HG03095 (cell line): ENCODE data around the gene OR10T2.
A peak's percentile ranks its signal among the peaks of the same experiment; 100 is the strongest.
"Not testable (repeated sequence)": the region's sequence is repeated elsewhere in the genome, so short reads cannot be mapped to it uniquely, and the experiment has no call there.

Source experiments
- ATAC-seq: cut with Tn5 transposase; IDR thresholded peaks from one replicate; pipeline ENCODE4 v1.9.1; 2021; ENCODE audit warnings: moderate library complexity; ENCODE audit not compliant: unreplicated experiment

OR10T2 gene

GRCh38 chr1:158398818-158399514 lies at the start of gene OR10T2:
OR10T2 (minus strand) TSS chr1:158399466; CDS start chr1:158399466, 0 bp downstream.
- no peak for ATAC-seq

- no peak for ATAC-seq
These were observed 46.1 kb upstream of the OR10T2 start for GRCh38 chr1:158445376-158445775.

GRCh38 chr1:158434741-158435140 lies 35.5 kb upstream of the OR10T2 start:
- no peak for ATAC-seq

DNA sequence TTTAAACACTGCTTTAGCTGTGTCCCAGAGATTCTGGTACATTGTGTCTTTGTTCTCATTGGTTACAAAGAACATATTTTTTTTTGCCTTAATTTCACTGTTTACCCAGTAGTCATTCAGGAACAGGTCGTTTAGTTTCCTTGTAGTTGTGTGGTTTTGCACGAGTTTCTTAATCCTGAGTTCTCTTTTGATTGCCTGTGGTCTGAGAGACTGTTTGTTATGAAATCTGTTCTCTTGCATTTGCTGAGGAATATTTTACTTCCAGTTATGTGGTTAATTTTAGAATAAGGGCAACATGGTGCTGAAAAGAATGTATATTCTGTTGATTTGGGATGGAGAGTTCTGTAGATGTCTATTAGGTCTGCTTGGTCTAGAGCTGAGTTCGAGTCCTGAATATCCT lies 30.9 kb upstream of the OR10T2 start:
- not testable (repeated sequence) for ATAC-seq

- ATAC-seq: no peak
These were observed 26.9 kb upstream of the OR10T2 start, which contains the start of gene OR10K2 for GRCh38 chr1:158426137-158426536. OR10K2 (minus strand) TSS chr1:158426237; CDS start chr1:158420866, 5,371 bp downstream.

DNA sequence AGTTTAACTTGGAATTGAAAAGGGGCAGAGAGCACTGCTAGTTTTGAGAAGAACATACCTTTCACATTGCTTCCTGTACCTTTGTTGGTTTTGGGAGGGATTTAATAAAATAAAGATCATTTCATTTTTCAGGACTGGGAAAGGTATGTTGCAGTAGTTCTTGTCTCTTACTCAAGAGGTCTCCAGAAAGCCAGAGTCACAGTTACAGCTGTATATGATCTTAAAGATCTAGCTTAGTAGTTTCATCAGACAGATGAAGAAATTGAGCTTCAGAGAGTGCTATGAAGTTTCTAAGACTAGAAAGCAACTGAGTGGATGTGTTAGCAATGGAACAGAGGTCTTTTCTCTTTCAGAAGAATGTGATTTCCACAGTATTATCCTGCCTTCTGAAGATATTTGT lies 25.8 kb upstream of the OR10T2 start:
- ATAC-seq: no peak

GRCh38 chr1:158422212-158422611 lies 22.9 kb upstream of the OR10T2 start:
- ATAC-seq: no peak

- no peak for ATAC-seq
These were observed 18.3 kb upstream of the OR10T2 start for GRCh38 chr1:158417586-158417985.

DNA sequence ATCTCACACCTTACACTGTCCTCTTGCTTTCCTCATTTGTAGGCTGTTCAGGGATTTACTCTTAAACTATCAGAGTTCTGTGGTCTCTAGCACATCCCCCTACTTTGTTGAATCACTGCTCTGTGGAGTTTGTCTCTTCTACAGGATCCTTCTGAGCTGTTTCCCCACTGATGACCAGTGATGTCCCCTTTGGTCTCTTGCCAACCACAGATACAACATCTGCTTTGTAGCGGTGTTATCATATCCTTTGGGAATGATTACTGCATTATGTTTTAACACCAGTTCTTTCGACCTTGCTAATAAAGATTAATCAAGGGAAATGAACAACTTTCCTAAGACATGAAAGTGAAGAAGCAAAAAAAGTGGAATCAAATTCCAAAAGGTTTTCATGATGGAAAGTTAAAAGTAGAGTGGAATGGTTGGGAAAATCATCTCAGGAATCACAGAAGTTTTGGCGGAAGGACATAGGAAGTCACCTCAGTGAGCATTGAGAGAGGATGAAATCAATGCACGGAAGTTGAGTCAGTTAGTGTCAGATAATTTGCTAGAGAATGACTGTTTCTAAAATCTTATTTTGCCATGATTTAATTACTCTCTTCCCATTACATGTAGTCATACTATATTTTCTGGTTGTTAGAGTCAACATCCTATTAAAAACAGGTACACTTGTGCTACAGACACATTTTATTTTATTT lies 15.5 kb upstream of the OR10T2 start:
- ATAC-seq: no peak

DNA sequence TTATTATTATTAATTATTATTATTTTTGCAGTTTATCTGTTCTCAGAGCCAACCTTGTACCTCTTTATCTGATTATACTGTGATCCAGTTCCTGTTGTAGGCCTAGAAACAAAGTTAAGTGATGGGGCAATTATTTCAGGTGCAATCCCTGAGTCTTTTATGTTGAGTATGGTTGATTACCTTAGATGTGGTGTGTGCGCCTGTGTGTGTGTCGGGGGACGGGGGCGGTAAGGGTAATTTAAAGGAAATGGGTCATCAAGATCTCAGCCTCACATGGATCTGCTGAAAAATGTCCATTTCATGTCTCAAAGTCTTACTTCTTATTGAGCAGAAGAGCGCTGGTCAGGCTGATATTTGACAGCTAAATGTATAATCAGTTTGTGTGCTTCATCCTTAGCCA lies 7.8 kb upstream of the OR10T2 start:
- no peak for ATAC-seq

- ATAC-seq: no peak
These were observed 1.6 kb upstream of the OR10T2 start for GRCh38 chr1:158400871-158401270.

DNA sequence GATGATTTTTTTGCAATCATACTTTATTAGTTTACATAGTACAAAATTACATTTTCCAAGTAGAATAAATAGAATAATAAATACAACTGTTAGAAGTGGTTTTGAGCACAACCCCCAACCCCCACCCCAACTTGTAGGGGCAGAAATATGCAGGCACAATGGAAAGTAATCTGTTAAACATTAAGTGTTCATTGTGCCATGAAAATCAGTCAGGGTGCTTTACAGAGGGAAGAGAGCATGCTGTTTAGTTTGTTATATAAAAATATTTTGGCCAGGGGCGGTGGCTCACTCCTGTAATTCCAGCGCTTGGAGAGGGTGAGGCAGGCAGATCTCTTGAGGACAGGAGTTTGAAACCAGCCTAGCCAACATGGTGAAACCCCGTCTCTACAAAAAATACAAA lies 2.6 kb downstream of the OR10T2 start:
- no peak for ATAC-seq

- no peak for ATAC-seq
These were observed 5.8 kb downstream of the OR10T2 start for GRCh38 chr1:158393476-158393875.

GRCh38 chr1:158391099-158391498 lies 8.2 kb downstream of the OR10T2 start:
- no peak for ATAC-seq

- no peak for ATAC-seq
These were observed 8.9 kb downstream of the OR10T2 start for GRCh38 chr1:158390331-158390730.

DNA sequence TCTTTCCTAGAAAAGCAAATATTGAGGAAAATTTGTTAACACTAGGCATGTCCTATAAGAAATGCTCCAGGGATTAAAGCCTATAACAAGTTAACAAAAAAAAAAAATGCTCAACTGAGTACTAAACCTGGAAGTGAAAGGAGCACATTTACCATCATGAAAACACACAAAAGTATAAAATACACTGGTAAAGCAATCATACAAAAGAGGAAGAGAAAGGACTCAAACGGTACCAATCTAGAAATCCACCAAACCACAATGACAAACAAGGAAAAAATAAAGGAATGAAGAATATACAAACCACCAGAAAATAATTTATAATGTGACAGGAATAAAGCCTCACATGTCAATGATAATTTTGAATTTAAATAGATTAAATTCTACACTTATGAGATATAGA lies 24.4 kb downstream of the OR10T2 start:
- no peak for ATAC-seq

GRCh38 chr1:158374101-158374500 lies 25.2 kb downstream of the OR10T2 start:
- not testable (repeated sequence) for ATAC-seq

DNA sequence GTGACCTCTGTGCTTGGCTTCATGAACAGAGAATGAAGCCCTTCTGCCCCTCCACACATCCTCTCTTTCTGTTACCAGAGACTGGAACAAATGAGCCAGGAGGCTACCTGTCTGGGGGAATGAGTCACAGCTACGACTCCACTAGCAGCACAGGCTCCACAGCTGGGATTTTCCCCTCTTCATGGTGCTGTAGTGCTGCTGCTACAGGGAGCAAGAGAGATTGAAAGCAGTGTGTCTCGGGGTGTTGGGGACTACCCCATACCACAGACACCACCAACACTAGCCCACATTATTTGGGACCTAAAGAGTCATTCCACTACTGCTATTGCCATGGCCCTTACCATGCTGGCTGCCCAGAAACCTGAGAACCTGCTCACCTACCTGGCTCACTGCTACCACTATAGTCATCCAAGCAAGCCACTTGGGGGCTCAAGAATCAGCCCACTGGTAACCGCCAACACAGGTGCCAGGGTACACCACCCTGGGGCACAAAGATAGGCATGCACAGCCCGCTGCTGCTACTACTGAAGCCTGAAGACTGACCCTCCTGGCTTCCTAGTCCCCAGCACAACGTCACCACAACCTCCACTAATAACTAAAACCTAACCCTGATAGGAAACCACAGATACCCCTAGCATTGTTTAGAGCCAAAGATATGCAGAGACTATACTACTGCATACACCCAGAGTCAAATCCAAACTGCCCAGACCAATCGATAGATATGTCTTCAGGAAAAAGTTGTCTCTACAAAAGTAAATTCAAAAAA lies 27.9 kb downstream of the OR10T2 start:
- peak; percentile 98 for ATAC-seq

DNA sequence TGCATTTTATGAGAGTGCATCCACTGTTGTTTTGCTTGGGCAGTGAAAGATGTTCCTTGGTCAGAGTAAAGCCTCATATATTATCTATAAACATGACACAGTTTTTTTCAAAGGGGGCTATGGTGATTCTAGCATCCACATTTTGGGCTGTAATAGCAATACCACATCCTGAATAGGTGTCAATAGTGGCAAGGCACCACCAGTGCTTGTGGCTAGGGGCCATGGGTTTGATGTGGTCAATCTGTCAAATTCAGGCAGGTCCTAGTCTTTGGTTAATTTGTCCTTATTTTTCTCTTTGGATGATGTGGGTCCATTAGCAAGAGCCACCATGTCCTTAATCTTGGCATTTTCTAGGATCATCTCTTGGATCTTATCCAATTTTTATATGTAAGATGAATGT lies 32.5 kb downstream of the OR10T2 start:
- no peak for ATAC-seq

DNA sequence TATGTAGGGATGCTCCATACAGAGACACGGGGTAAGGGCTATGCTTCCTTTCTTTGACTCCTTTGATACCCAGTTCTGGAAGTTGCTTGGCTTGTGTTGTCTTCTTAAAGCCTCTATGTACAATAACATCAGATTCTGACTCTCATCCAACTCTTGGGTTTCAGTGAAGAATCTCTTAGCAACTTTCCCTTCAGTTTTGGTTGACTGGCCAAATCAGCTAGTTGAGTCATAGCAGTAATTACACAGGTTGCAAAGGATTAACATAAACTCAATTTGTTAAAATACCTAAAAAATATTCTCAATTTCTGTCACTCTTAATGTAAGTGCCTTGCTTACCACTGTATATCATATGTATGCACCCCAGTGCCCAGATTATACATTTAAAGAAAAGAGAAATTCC lies 36.3 kb downstream of the OR10T2 start:
- ATAC-seq: no peak

DNA sequence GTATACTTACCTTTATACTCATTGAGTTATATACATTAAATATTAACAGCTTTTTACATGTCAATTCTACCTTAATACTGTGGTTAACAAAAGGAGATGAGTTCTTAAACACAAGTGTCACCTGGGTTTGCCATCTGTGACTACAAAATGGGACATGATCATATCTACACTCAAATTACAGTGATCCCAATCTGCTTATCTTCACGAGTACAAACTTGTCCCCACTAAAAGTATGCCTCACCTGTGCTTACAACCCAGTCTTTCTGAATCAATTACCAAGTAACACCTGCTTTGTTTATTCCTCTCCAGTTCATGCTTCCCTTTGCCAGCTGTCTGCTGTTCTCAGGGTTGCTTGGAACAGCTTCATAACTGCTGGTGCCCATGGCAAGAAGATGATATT lies 36.8 kb downstream of the OR10T2 start:
- no peak for ATAC-seq

DNA sequence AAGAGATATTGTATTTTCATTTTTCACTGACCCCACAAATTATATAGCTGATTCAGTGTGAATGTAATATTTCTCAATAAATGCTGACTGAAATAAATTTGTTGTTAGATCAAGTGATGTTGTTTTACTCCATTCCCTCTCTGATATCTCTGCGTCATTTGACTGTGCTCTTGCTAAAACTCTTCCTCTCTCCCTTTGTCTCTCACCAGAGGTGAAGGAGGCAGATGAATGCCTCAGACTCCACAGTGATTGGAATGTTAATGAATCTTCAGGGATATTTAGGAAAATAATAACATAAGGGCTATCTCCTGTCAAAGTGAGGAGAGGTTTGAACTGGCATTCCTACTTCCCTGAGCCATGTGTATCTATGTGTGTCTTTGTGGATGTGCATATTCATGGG lies 41.8 kb downstream of the OR10T2 start:
- no peak for ATAC-seq
